ENCODE results near the gene BACE2. TPM values are rescaled to one million over a fixed set of nuclear protein-coding genes. Genes with fewer than 3 reads are reported as not detected.

BACE2 gene
- total and polyA plus RNA-seq, 2 of the 13 experiments (the other 11 are each of a cell fraction or from before 2014, with no cell fraction given): 0.07 to 0.11 TPM

DNA sequence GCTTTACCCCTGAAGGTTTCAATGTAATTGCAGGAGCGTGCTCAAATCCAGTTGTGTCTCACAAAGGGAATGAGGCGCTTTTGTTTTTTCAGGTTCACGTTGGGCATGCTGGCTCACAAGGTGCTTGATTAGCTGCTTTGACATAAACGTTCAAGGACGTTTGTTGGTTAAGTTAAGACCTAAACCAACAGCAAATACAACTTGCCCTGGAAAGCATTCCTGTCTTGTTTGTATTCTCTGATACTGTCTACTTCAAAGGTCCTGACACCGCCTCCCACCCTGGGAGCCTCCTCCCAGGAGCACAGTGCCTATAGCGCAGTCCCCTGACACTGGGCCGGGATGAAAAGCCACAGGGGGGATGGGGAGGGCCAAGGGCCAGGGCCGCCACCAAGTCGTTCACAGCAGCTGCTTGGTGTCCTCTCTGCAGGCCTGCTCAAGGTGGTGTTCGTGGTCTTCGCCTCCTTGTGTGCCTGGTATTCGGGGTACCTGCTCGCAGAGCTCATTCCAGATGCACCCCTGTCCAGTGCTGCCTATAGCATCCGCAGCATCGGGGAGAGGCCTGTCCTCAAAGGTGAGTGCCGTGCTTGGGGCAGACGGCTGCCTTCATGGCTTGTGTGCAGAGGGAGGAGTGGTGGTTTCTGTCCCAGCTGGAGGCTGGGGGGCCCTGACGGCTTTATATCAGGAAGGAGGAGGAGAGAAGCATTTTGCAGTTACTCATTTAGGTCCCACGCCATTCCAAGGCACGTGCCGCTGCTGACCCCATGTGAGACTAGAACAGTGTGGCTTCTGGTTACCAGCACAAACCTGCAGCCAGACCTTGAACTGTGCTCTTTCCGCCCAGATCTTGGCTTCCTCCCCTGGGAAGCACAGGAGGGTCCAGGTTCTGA lies 154.8 kb downstream of the BACE2 start (continued):
- TF ChIP-seq, protein P1, sequence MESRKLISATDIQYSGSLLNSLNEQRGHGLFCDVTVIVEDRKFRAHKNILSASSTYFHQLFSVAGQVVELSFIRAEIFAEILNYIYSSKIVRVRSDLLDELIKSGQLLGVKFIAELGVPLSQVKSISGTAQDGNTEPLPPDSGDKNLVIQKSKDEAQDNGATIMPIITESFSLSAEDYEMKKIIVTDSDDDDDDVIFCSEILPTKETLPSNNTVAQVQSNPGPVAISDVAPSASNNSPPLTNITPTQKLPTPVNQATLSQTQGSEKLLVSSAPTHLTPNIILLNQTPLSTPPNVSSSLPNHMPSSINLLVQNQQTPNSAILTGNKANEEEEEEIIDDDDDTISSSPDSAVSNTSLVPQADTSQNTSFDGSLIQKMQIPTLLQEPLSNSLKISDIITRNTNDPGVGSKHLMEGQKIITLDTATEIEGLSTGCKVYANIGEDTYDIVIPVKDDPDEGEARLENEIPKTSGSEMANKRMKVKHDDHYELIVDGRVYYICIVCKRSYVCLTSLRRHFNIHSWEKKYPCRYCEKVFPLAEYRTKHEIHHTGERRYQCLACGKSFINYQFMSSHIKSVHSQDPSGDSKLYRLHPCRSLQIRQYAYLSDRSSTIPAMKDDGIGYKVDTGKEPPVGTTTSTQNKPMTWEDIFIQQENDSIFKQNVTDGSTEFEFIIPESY (CRISPR knock-in tag; IDR thresholded peaks at IDR 0.05): no peak; the same call in none of the 2 replicates
- peak; percentile 59 for TF ChIP-seq HNRNPH1 (optimal IDR thresholded peaks at IDR 0.05; ENCODE audit: low read depth, low read length)
- TF ChIP-seq HOXD1 (CRISPR knock-in tag; IDR thresholded peaks at IDR 0.05): peak; percentile 82
- TF ChIP-seq, protein P2, sequence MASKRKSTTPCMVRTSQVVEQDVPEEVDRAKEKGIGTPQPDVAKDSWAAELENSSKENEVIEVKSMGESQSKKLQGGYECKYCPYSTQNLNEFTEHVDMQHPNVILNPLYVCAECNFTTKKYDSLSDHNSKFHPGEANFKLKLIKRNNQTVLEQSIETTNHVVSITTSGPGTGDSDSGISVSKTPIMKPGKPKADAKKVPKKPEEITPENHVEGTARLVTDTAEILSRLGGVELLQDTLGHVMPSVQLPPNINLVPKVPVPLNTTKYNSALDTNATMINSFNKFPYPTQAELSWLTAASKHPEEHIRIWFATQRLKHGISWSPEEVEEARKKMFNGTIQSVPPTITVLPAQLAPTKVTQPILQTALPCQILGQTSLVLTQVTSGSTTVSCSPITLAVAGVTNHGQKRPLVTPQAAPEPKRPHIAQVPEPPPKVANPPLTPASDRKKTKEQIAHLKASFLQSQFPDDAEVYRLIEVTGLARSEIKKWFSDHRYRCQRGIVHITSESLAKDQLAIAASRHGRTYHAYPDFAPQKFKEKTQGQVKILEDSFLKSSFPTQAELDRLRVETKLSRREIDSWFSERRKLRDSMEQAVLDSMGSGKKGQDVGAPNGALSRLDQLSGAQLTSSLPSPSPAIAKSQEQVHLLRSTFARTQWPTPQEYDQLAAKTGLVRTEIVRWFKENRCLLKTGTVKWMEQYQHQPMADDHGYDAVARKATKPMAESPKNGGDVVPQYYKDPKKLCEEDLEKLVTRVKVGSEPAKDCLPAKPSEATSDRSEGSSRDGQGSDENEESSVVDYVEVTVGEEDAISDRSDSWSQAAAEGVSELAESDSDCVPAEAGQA (IDR thresholded peaks at IDR 0.05; ENCODE audit: low read depth): no peak; the same call in 1 of the 2 replicates
- TF ChIP-seq, protein P2 (CRISPR knock-in tag; IDR thresholded peaks at IDR 0.05; ENCODE audit: borderline replicate concordance): no peak
- peak; percentile 84; the same call in 1 of the 2 replicates for TF ChIP-seq KLF12 (CRISPR knock-in tag; IDR thresholded peaks at IDR 0.05; ENCODE audit: borderline replicate concordance)
- TF ChIP-seq, protein P3, sequence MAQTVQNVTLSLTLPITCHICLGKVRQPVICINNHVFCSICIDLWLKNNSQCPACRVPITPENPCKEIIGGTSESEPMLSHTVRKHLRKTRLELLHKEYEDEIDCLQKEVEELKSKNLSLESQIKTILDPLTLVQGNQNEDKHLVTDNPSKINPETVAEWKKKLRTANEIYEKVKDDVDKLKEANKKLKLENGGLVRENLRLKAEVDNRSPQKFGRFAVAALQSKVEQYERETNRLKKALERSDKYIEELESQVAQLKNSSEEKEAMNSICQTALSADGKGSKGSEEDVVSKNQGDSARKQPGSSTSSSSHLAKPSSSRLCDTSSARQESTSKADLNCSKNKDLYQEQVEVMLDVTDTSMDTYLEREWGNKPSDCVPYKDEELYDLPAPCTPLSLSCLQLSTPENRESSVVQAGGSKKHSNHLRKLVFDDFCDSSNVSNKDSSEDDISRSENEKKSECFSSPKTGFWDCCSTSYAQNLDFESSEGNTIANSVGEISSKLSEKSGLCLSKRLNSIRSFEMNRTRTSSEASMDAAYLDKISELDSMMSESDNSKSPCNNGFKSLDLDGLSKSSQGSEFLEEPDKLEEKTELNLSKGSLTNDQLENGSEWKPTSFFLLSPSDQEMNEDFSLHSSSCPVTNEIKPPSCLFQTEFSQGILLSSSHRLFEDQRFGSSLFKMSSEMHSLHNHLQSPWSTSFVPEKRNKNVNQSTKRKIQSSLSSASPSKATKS (CRISPR knock-in tag; IDR thresholded peaks at IDR 0.05): no peak
- no peak for TF ChIP-seq ISX (CRISPR knock-in tag; conservative IDR thresholded peaks at IDR 0.05)
- TF ChIP-seq NFAT5 (CRISPR knock-in tag; IDR thresholded peaks at IDR 0.05): peak; percentile 30; the same call in 1 of the 2 replicates
- peak; percentile 79 for TF ChIP-seq YEATS4 (CRISPR knock-in tag; IDR thresholded peaks at IDR 0.05; ENCODE audit: borderline replicate concordance)
